Tibial nerve (tissue), 3 donors: ENCODE data around the gene CGGBP1.

Experiments
- POLR2A ChIP-seq, 2 donors: fragments of 450-650 bp; IDR thresholded peaks; one replicate each; pipeline ENCODE4 v1.6.1; 2017; ENCODE audit warnings: antibody characterized with exemption in 2 of 2, mild to moderate bottlenecking in 2 of 2, moderate library complexity in 2 of 2
- TF ChIP-seq, protein P1 (sequence below), 5 experiments: fragments of 200-600 bp in 3 of 5; fragments of 450-650 bp in 2 of 5; sonication (generic) in 3 of 5; IDR thresholded peaks; one replicate each; pipeline ENCODE4 v1.5.1; 2016 to 2019; ENCODE audit warnings: antibody characterized with exemption in 5 of 5, mild to moderate bottlenecking in 3 of 5, moderate library complexity in 2 of 5

DNA sequence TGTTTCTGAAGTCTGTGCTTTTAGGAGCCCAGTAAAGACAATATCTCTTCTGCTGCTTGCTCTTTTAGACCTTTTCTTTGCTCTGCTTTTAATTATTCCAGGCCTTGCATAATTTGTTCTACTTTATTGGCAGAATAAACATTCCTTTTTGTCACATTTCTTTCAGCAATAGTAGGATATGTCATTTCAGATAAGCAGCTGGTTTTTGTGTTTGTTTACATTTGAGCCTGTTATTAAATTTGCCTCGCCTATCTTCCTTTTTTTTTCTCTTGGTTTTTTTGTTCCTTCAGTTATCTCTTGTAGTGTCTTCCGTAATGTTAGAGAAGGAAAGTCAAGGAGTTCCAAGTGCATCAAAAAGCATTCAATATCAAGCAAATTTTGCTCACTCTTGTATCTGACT, 16.7 kb upstream of the CGGBP1 start:
- no peak for TF ChIP-seq POLR2A (IDR thresholded peaks at IDR 0.05)
- TF ChIP-seq, protein P1, sequence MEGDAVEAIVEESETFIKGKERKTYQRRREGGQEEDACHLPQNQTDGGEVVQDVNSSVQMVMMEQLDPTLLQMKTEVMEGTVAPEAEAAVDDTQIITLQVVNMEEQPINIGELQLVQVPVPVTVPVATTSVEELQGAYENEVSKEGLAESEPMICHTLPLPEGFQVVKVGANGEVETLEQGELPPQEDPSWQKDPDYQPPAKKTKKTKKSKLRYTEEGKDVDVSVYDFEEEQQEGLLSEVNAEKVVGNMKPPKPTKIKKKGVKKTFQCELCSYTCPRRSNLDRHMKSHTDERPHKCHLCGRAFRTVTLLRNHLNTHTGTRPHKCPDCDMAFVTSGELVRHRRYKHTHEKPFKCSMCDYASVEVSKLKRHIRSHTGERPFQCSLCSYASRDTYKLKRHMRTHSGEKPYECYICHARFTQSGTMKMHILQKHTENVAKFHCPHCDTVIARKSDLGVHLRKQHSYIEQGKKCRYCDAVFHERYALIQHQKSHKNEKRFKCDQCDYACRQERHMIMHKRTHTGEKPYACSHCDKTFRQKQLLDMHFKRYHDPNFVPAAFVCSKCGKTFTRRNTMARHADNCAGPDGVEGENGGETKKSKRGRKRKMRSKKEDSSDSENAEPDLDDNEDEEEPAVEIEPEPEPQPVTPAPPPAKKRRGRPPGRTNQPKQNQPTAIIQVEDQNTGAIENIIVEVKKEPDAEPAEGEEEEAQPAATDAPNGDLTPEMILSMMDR (IDR thresholded peaks at IDR 0.05) = no peak
